SK-N-SH (cell line): ENCODE measurements around the gene C6orf163.

Experiments used
- EP300 ChIP-seq, 2 experiments: IDR thresholded peaks; 2 replicates each; pipeline versions ENCODE4 v1.4.0 to v1.6.1; 2012; ENCODE audit warnings: borderline replicate concordance in 1 of 2, low read depth in 1 of 2, low read length in 1 of 2
- EZH2phosphoT487 ChIP-seq: fragments of 200-600 bp; sonication (generic); IDR thresholded peaks from 2 replicates; pipeline ENCODE4 v1.6.1; 2017; ENCODE audit warnings: low read depth, mixed run types, mild to moderate bottlenecking, antibody characterized with exemption, moderate library complexity, borderline replicate concordance
- NFIC ChIP-seq: IDR thresholded peaks from 2 replicates; pipeline ENCODE4 v1.4.0; 2012; ENCODE audit warnings: borderline replicate concordance
- SIN3A ChIP-seq: IDR thresholded peaks from 2 replicates; pipeline ENCODE4 v1.6.1; 2012; ENCODE audit warnings: low read depth, mild to moderate bottlenecking, low read length, moderate library complexity, borderline replicate concordance
- TF ChIP-seq, protein P1 (sequence below): fragments of 200-600 bp; sonication (generic); IDR thresholded peaks from 2 replicates; pipeline ENCODE4 v1.6.1; 2017; ENCODE audit warnings: antibody characterized with exemption, mild to moderate bottlenecking, moderate library complexity
- TF ChIP-seq, protein P2 (sequence below): fragments of 150-350 bp; IDR thresholded peaks from 2 replicates; pipeline ENCODE4 v1.6.1; 2016; ENCODE audit warnings: mild to moderate bottlenecking, low read depth, low read length
- TF ChIP-seq, protein P3 (sequence below): IDR thresholded peaks from 2 replicates; pipeline ENCODE4 v1.6.1; 2012; ENCODE audit warnings: mild to moderate bottlenecking, low read depth, low read length, moderate library complexity

DNA sequence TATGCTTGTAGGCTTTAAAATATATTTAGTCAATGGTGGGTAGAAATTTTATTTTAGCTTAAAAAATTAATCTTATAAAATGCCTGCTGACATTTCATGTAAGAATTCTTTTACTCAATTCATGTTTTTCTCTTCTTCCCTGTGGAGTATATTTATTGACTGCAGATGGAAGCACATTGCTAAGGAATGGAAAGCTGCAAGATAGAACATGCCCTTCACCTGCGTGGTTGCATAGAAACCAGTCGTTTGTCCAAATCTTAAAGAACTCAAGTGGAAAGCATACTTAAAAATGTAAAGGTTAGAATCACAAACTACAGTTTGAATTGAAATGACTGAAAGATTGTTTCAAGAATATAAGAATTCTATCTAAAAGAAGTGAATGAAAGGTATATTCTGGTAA is 30.7 kb downstream of the C6orf163 start:
- TF ChIP-seq EP300 (IDR thresholded peaks at IDR 0.05; ENCODE audit: borderline replicate concordance in 1 of 2, low read depth in 1 of 2, low read length in 1 of 2), result no peak
- TF ChIP-seq, protein P1, sequence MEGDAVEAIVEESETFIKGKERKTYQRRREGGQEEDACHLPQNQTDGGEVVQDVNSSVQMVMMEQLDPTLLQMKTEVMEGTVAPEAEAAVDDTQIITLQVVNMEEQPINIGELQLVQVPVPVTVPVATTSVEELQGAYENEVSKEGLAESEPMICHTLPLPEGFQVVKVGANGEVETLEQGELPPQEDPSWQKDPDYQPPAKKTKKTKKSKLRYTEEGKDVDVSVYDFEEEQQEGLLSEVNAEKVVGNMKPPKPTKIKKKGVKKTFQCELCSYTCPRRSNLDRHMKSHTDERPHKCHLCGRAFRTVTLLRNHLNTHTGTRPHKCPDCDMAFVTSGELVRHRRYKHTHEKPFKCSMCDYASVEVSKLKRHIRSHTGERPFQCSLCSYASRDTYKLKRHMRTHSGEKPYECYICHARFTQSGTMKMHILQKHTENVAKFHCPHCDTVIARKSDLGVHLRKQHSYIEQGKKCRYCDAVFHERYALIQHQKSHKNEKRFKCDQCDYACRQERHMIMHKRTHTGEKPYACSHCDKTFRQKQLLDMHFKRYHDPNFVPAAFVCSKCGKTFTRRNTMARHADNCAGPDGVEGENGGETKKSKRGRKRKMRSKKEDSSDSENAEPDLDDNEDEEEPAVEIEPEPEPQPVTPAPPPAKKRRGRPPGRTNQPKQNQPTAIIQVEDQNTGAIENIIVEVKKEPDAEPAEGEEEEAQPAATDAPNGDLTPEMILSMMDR, result no peak
- TF ChIP-seq EZH2phosphoT487, result no peak
- no peak for TF ChIP-seq SIN3A
- TF ChIP-seq, protein P2, sequence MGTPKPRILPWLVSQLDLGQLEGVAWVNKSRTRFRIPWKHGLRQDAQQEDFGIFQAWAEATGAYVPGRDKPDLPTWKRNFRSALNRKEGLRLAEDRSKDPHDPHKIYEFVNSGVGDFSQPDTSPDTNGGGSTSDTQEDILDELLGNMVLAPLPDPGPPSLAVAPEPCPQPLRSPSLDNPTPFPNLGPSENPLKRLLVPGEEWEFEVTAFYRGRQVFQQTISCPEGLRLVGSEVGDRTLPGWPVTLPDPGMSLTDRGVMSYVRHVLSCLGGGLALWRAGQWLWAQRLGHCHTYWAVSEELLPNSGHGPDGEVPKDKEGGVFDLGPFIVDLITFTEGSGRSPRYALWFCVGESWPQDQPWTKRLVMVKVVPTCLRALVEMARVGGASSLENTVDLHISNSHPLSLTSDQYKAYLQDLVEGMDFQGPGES, result no peak
- TF ChIP-seq NFIC, result no peak
- TF ChIP-seq, protein P3, sequence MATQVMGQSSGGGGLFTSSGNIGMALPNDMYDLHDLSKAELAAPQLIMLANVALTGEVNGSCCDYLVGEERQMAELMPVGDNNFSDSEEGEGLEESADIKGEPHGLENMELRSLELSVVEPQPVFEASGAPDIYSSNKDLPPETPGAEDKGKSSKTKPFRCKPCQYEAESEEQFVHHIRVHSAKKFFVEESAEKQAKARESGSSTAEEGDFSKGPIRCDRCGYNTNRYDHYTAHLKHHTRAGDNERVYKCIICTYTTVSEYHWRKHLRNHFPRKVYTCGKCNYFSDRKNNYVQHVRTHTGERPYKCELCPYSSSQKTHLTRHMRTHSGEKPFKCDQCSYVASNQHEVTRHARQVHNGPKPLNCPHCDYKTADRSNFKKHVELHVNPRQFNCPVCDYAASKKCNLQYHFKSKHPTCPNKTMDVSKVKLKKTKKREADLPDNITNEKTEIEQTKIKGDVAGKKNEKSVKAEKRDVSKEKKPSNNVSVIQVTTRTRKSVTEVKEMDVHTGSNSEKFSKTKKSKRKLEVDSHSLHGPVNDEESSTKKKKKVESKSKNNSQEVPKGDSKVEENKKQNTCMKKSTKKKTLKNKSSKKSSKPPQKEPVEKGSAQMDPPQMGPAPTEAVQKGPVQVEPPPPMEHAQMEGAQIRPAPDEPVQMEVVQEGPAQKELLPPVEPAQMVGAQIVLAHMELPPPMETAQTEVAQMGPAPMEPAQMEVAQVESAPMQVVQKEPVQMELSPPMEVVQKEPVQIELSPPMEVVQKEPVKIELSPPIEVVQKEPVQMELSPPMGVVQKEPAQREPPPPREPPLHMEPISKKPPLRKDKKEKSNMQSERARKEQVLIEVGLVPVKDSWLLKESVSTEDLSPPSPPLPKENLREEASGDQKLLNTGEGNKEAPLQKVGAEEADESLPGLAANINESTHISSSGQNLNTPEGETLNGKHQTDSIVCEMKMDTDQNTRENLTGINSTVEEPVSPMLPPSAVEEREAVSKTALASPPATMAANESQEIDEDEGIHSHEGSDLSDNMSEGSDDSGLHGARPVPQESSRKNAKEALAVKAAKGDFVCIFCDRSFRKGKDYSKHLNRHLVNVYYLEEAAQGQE, result no peak
